ENCODE measurements around the gene SSU72.

SSU72 gene

GRCh38 chr1:1529936-1530335 lies 44.7 kb downstream of the SSU72 start:
- Histone ChIP-seq H3K4me1 (ENCODE audit: insufficient read depth, low read length, severe bottlenecking) (no peaks in the 10 kb centered on the region), H3K27me3 (ENCODE audit: insufficient read depth, low read length) (no peaks in the 10 kb centered on the region), H2AFZ (ENCODE audit: low read length) (no peak overlapping the region), H3K4me3 (ENCODE audit: low read depth, low read length, poor library complexity, severe bottlenecking) (no peak overlapping the region), H4K20me1 (ENCODE audit: insufficient read depth, low read length) (no peaks in the 10 kb centered on the region), H3K9me2 (ENCODE audit: low read depth, low read length) (no peaks in the 10 kb centered on the region), H3K9ac (ENCODE audit: low read length) (no peak overlapping the region), H3K36me3 (ENCODE audit: insufficient read depth, low read length) (peaks cover 59% of the 10 kb centered on the region), H3K9me3 (ENCODE audit: low read length) (no peaks in the 10 kb centered on the region), H3F3A (ENCODE audit: insufficient read depth, low read length) (no peaks in the 10 kb centered on the region), H3K27ac (ENCODE audit: low read depth, low read length, poor library complexity, severe bottlenecking) (no peak overlapping the region), H3K79me2 (ENCODE audit: insufficient read depth, low read length) (no peaks in the 10 kb centered on the region), H3K4me2 (ENCODE audit: low read length) (no peak overlapping the region)
- TF ChIP-seq, protein P1, sequence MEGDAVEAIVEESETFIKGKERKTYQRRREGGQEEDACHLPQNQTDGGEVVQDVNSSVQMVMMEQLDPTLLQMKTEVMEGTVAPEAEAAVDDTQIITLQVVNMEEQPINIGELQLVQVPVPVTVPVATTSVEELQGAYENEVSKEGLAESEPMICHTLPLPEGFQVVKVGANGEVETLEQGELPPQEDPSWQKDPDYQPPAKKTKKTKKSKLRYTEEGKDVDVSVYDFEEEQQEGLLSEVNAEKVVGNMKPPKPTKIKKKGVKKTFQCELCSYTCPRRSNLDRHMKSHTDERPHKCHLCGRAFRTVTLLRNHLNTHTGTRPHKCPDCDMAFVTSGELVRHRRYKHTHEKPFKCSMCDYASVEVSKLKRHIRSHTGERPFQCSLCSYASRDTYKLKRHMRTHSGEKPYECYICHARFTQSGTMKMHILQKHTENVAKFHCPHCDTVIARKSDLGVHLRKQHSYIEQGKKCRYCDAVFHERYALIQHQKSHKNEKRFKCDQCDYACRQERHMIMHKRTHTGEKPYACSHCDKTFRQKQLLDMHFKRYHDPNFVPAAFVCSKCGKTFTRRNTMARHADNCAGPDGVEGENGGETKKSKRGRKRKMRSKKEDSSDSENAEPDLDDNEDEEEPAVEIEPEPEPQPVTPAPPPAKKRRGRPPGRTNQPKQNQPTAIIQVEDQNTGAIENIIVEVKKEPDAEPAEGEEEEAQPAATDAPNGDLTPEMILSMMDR (IDR thresholded peaks at IDR 0.05; ENCODE audit: low read length): no peak
- TF ChIP-seq EZH2 (IDR thresholded peaks at IDR 0.05; ENCODE audit: borderline replicate concordance, low read length): no peak

GRCh38 chr1:1529321-1529720 lies 45.3 kb downstream of the SSU72 start:
- Histone ChIP-seq H3K9me2 (ENCODE audit: low read depth, low read length) (no peaks in the 10 kb centered on the region), H3K4me3 (ENCODE audit: low read depth, low read length, poor library complexity, severe bottlenecking) (no peak overlapping the region), H2AFZ (ENCODE audit: low read length) (no peak overlapping the region), H3F3A (ENCODE audit: insufficient read depth, low read length) (no peaks in the 10 kb centered on the region), H3K4me2 (ENCODE audit: low read length) (no peak overlapping the region), H3K79me2 (ENCODE audit: insufficient read depth, low read length) (no peaks in the 10 kb centered on the region), H3K36me3 (ENCODE audit: insufficient read depth, low read length) (peaks cover 61% of the 10 kb centered on the region), H4K20me1 (ENCODE audit: insufficient read depth, low read length) (no peaks in the 10 kb centered on the region), H3K4me1 (ENCODE audit: insufficient read depth, low read length, severe bottlenecking) (no peaks in the 10 kb centered on the region), H3K27ac (ENCODE audit: low read depth, low read length, poor library complexity, severe bottlenecking) (no peak overlapping the region), H3K27me3 (ENCODE audit: insufficient read depth, low read length) (no peaks in the 10 kb centered on the region), H3K9ac (ENCODE audit: low read length) (no peak overlapping the region), H3K9me3 (ENCODE audit: low read length) (no peaks in the 10 kb centered on the region)
- TF ChIP-seq EZH2 (IDR thresholded peaks at IDR 0.05; ENCODE audit: borderline replicate concordance, low read length): no peak
- TF ChIP-seq, protein P1 (IDR thresholded peaks at IDR 0.05; ENCODE audit: low read length): no peak

DNA sequence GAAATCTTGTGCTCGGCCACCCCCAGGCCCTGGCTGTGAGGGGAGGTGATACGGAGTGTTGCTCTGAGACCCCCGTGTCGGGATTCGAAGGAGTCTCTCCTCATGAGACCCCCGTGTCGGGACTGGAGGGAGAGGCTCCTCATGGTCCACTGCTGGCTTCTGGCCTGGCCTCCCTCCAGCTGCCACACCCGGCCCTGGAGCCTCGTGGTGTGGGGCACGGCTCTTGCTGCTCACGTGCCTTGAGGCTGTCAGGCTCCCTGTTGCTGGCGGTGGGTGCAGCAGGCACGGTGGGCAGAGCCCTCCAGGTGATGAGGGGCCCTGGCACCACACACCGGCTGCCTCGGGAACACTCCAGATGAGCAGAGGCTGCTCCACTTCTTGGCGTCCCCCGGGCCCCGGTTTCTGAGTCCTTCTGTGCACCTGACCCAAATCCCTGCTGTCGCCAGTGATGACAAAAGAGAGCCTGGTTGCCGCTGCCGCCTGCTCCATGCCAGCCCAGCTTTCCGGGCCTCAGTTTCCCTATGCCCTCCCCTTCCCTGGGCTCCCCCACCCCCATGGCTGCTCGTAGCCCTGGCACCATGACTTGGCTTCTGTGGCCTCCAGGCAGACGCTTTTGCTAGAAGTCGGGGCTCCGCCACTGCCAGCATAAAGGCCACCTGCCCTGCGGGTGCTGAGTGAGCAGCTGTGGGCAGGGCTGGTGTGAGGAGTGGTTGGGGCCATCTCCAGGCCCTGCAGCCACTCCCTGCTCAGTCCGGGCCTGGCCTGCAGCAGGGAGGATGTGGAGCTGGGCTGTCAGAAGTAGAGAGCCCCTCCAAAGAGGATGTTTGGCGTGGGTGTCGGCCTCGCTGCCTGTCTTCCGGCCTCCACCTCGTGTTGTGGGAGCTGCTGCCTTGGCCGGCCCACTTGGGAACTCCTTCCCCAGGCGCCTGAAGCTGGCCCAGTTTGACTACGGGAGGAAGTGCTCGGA lies 46.1 kb downstream of the SSU72 start:
- Histone ChIP-seq H3K9ac (ENCODE audit: low read length) (no peak overlapping the region), H3K27me3 (ENCODE audit: insufficient read depth, low read length) (no peaks in the 10 kb centered on the region), H3K9me3 (ENCODE audit: low read length) (no peaks in the 10 kb centered on the region), H3K4me3 (ENCODE audit: low read depth, low read length, poor library complexity, severe bottlenecking) (no peak overlapping the region), H3K79me2 (ENCODE audit: insufficient read depth, low read length) (no peaks in the 10 kb centered on the region), H3K4me2 (ENCODE audit: low read length) (no peak overlapping the region), H3K27ac (ENCODE audit: low read depth, low read length, poor library complexity, severe bottlenecking) (no peak overlapping the region), H4K20me1 (ENCODE audit: insufficient read depth, low read length) (no peaks in the 10 kb centered on the region), H3K36me3 (ENCODE audit: insufficient read depth, low read length) (peaks cover 60% of the 10 kb centered on the region), H3K9me2 (ENCODE audit: low read depth, low read length) (no peaks in the 10 kb centered on the region), H2AFZ (ENCODE audit: low read length) (no peak overlapping the region), H3K4me1 (ENCODE audit: insufficient read depth, low read length, severe bottlenecking) (no peaks in the 10 kb centered on the region), H3F3A (ENCODE audit: insufficient read depth, low read length) (no peaks in the 10 kb centered on the region)
- TF ChIP-seq, protein P1 (IDR thresholded peaks at IDR 0.05; ENCODE audit: low read length): no peak
- no peak for TF ChIP-seq EZH2 (IDR thresholded peaks at IDR 0.05; ENCODE audit: borderline replicate concordance, low read length)

Measured in OCI-LY1 (cell line).